WERI-Rb-1 (cell line): ENCODE data around the gene MYEOV.

ENCODE experiments used
- DNase-seq: peaks from one replicate; pipeline ENCODE4 v3.0.0-alpha.2; 2020
- H3K27ac ChIP-seq: fragments of 250-450 bp; sonication (Bioruptor Pico); 2 replicates; pipeline ENCODE4 v1.5.1; 2020; ENCODE audit warnings: mild to moderate bottlenecking, moderate library complexity
- H3K27me3 ChIP-seq: fragments of 250-450 bp; sonication (Bioruptor Pico); 2 replicates; pipeline ENCODE4 v1.5.1; 2021; ENCODE audit warnings: mild to moderate bottlenecking, low read depth, moderate library complexity; ENCODE audit not compliant: insufficient read depth, severe bottlenecking
- H3K36me3 ChIP-seq: fragments of 250-450 bp; sonication (Bioruptor Pico); 2 replicates; pipeline ENCODE4 v1.5.1; 2020; ENCODE audit warnings: mild to moderate bottlenecking, moderate library complexity
- H3K4me3 ChIP-seq: 2 replicates; pipeline ENCODE4 v1.5.1; 2011; ENCODE audit warnings: low read depth, mild to moderate bottlenecking, control low read depth, low read length
- H3K9me3 ChIP-seq: fragments of 250-450 bp; sonication (Bioruptor Pico); 2 replicates; pipeline ENCODE4 v1.5.1; 2021; ENCODE audit warnings: mild to moderate bottlenecking, moderate library complexity; ENCODE audit not compliant: severe bottlenecking
- CTCF ChIP-seq: IDR thresholded peaks from 2 replicates; pipeline ENCODE4 v1.5.1; 2011; ENCODE audit warnings: low read depth, mild to moderate bottlenecking, control low read depth, inconsistent platforms, low read length

The MYEOV gene

GRCh38 chr11:69298267-69299022 lies 4.5 kb downstream of the MYEOV start:
- H3K36me3 ChIP-seq = no peaks in the 10 kb centered on the region
- H3K27me3 ChIP-seq = peaks cover 78% of the 10 kb centered on the region
- H3K9me3 ChIP-seq = peaks cover 4% of the 10 kb centered on the region
- no peak overlapping the region for H3K27ac ChIP-seq
- no peak for TF ChIP-seq CTCF
- H3K4me3 ChIP-seq = no peak overlapping the region
- DNase-seq = no peak

DNA sequence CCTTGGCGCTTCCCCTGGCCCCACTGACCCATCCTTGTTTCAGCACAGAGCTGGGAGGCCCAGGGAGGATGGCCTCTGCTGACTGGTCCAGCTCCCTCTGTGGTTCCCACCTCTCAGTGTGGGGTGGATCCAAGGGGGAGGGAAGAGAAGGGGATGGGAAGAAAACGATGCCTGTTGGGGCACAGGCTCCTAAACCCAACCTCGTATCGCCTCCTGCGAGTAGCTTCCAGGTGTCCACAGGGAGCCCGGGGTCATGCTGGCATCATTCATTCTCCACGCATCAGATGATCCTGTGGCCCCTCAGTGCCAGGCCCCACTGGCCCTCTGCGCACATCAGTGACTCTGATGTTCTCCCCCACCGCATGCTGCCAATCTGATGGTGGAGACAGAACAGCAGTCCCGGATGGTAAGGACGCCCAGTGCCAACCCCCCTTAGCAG lies 5.1 kb downstream of the MYEOV start:
- peaks cover 4% of the 10 kb centered on the region for H3K9me3 ChIP-seq
- no peak overlapping the region for H3K4me3 ChIP-seq

DNA sequence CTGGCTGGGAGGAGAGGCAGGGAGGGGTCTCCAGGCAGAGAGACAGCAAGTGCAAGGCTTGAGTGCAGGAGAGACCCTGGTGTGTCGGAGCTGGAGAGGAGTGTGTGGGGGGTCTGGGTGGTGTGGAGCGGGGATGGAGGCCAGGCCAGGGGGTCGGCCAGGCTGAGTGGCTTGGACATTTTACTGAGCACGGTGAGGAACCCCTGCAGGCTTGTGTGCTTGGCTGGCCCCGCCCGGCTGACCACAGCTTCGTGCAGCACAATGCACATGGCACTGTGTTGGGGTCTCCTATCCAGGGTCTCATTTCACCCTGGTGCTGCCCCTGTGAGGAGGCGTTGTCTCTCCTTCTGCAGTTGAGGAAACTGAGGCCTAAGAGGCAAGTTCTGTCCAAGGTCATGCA lies 5.6 kb downstream of the MYEOV start:
- H3K36me3 ChIP-seq = no peaks in the 10 kb centered on the region

More for the DNA sequence above, 5.1 kb downstream of the MYEOV start:
- Histone ChIP-seq H3K27ac (no peak overlapping the region), H3K27me3 (peaks cover 82% of the 10 kb centered on the region), H3K36me3 (no peaks in the 10 kb centered on the region)
- no peak for DNase-seq
- TF ChIP-seq CTCF = no peak

DNA sequence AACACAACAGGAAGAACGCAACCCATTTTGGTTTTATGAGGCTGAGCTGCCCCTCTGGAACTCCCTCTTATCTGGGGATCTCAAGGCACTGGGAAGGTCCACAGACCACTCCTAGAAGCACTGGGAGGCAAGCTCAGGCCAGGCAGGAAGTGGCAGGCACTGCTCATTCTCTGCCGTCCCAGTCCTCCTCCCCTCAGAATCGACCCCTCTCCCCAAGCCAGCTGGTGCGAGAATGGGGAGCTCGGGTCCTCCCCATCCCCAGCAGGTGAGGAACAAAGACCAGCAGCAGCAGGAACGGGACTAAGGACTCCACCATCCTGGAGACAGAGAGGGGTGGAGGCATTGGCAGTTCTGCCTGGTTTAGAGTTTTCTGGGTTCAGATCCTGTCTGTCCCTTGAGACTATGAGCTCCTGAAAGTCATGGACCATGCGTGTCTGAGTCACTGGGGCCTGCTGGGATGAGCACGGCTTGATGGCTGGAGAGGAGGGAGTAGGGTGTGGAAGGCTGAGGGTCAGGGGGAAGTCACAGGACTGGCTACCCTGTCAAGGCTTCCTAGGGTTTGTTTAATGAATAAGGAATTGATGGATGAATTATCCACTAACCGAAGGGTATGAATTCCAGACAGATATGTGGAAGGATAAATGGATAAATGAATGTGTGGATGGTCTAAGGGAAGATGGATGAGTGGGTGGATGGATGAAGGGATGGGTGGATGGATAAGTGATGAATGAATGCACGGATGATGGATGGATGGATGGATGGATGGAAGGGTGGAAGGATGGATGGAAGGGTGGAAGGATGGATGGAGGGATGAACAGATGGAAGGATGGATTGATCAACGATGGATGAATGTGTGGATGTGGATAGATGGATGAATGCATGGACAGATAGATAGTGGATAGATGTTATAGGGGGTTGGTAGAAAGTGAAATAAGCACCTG lies 6.4 kb downstream of the MYEOV start:
- H3K9me3 ChIP-seq = peaks cover 7% of the 10 kb centered on the region
- no peak for DNase-seq
- H3K27me3 ChIP-seq = peaks cover 88% of the 10 kb centered on the region
- no peak for TF ChIP-seq CTCF
- no peak overlapping the region for H3K4me3 ChIP-seq
- H3K36me3 ChIP-seq = no peaks in the 10 kb centered on the region
- no peak overlapping the region for H3K27ac ChIP-seq

More for the DNA sequence above, 5.6 kb downstream of the MYEOV start:
- H3K9me3 ChIP-seq = peaks cover 4% of the 10 kb centered on the region
- H3K27me3 ChIP-seq = peaks cover 87% of the 10 kb centered on the region
- TF ChIP-seq CTCF = no peak
- DNase-seq = no peak
- no peak overlapping the region for H3K4me3 ChIP-seq
- H3K27ac ChIP-seq = no peak overlapping the region

GRCh38 chr11:69301081-69301454 lies 7.1 kb downstream of the MYEOV start:
- no peak overlapping the region for H3K27ac ChIP-seq

More at GRCh38 chr11:69301081-69301454, 7.1 kb downstream of the MYEOV start:
- H3K4me3 ChIP-seq = no peak overlapping the region
- H3K27me3 ChIP-seq = peaks cover 85% of the 10 kb centered on the region
- TF ChIP-seq CTCF = no peak
- no peak for DNase-seq
- H3K36me3 ChIP-seq = no peaks in the 10 kb centered on the region
- H3K9me3 ChIP-seq = peaks cover 7% of the 10 kb centered on the region
